Esophagus mucosa (tissue), 1 donor: ENCODE data around the gene CRHR2. TPM values are rescaled to one million over a fixed set of nuclear protein-coding genes. Genes with fewer than 3 reads are reported as not detected.

Experiments
- ATAC-seq: fragments of 200-7000 bp; cut with Tn5 transposase; one replicate; pipeline ENCODE4 v1.9.1; 2020
- total RNA-seq: library from RNA; stranded (reverse); gene quantifications from one replicate; pipeline ENCODE4 v1.2.4, GENCODE V29; 2023
- donor health status: DM: yes; HTN: yes; CAD: no.

The CRHR2 gene
- total RNA-seq, 1 donor from 2014 or later = not detected

DNA sequence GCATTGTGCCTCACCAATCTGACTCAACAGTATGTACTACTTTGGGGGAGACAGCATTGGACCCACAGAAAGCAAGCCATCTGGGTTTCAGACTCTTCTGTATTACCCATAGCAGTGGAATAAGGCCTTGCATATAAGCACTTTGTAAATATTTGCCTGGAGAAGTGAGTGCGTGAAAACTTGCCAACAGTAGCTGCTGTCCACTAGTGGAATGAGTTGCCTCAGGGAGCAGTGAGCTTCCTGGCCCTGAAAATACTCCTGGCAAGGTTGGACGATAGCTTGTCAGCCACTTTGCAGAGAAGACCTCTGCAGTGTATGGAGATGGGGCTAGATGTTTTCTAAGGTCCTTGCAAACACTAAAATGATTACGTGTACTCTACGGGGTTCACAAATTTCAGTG is 65.9 kb downstream of the CRHR2 start:
- no peak for ATAC-seq

DNA sequence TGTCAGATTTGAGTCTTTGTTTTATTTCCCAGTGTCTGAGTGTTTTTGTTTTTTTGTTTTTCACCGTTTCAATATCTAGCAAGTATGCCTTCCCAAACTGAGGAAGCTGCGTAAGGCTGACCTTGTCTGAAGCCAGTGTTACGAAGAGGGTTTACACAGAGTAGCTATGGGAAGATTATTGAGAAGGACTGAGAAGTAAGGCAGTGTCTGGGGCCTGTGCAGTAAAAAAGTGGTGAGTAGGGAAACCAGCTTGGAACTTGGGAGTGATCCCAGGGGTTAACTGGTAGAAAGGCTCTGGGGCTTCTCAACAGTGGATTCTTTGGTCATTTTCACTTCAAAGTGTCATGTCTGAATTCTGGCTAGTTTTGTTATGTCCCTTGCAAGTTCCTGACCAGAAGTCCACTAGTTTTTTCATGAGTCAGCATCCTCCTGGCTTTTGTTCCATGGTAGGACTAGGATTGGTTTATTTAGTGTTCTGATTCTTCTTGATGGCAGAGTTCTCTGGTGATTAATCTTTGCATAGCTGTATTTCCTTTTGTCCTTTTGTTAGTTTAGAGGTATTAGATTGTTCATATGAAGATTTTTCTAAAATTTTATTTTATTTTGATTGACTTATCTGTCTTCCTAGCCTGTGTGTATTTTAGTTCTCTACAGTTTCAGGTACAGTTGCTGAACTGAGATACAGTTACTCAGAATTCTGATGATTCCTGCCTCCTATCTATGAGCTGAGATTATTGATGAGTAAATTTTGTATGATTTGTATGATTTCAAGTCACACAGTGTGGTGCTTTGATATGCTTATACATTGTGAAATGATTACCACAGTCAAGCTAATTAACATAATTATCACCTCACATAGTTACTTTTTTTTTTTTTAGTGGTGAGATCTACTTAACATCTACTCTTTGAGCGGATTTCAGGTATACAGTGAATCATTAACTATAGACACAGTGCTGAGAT is 68.6 kb downstream of the CRHR2 start:
- ATAC-seq = no peak

DNA sequence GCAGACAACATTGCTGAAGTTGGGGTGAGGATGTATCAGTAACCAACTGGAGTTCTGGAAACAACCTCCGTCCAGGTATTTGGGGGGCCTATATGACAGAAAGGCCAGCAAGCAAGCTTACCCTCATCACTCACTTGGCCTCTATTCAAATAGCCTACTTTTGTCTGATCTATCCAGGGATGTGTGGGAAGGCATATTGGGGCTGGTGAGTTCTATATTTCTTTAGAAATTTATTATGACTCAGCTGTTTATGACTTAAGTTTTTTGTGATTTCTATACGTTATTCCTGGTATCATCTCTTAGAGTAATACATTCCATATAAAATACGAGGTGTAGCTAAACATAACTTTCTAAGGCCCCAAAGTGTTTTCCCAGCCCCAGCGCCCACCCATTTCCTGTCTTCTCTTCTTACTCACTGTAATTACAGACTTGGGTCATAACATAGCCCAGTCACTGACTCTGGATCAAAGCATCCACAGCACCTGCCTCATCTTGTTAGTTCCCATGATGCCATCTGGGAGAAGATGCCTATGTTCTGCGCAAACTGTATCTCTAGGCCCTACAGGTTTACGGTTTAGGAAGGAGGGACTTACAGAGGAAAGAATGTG is 69.5 kb downstream of the CRHR2 start:
- ATAC-seq = no peak

GRCh38 chr7:30605832-30606231 is 76.4 kb downstream of the CRHR2 start:
- ATAC-seq = no peak

DNA sequence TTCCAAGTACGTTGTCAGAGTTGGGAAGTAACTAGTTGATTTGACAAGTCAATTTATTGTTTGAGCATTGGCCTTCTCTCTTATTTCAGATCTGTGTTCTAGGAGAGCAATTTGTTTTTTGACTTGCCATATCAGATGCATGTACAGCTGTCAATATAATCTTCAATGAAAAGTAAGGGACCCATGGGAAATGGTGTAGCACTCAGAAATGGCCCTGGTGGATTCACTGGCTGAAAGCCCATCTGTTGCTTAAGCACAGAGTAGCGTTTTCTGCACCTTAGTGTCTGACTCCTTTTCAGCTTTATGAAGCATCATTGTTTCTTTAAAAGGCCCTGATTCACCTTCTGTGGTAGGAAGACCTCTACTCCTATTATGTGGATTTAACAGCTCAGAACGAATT is 77.4 kb downstream of the CRHR2 start:
- no peak for ATAC-seq

Other genes with a start within 250 kb of the CRHR2 start
- gene NOD1, start 203.7 kb downstream of the CRHR2 start, total RNA-seq = 6.6 TPM
- 56.6 TPM for gene GGCT, start 177.6 kb downstream of the CRHR2 start, total RNA-seq
- gene GARS1, start 87.6 kb downstream of the CRHR2 start, total RNA-seq = 176 TPM
- gene INMT, start 69.7 kb upstream of the CRHR2 start, total RNA-seq = 1.5 TPM
- gene MINDY4, start 89.0 kb upstream of the CRHR2 start, total RNA-seq = 2.4 TPM
- 42.3 TPM for gene AQP1, start 229.4 kb upstream of the CRHR2 start, total RNA-seq